K562 (cell line): ENCODE measurements around the gene SLC25A20. TPM values are rescaled to one million over a fixed set of nuclear protein-coding genes. Genes with fewer than 3 reads are reported as not detected.
A peak's percentile ranks its signal among the peaks of the same experiment; 100 is the strongest.

Experiments
- ATAC-seq: fragments of 200-7000 bp; cut with Tn5 transposase; 3 replicates; pipeline ENCODE4 v1.9.1; 2020; ENCODE audit warnings: moderate library complexity
- BruUV-seq: library from RNA; stranded (reverse); fragments of 400-500 nt; replicated peaks from 2 replicates; lab custom pipeline; 2021; lab: Mats Ljungman, UMichigan
- CTCF ChIA-PET: fragments of 300-600 bp; formaldehyde crosslinking; extraction: SDS; loops from one replicate; lab custom pipeline; 2021; ENCODE audit warnings: low intra/inter-chr PET ratio; lab: Yijun Ruan, JAX
- POLR2A ChIA-PET: fragments of 300-600, 350-650 bp; sonication (Branson Sonifier 250); formaldehyde crosslinking; extraction: SDS; loops from one replicate; lab custom pipeline; 2021; ENCODE audit warnings: antibody characterized with exemption, inconsistent platforms; lab: Yijun Ruan, JAX
- DNase-seq, 4 experiments: peaks; one replicate each; pipeline versions ENCODE4 v3.0.0 to v3.0.0-alpha.2; 2011 to 2018; ENCODE audit warnings: low spot score in 3 of 4, mixed read lengths in 3 of 4; ENCODE audit errors: extremely low read depth in 1 of 4
- FAIRE-seq: peaks from 2 replicates; lab custom pipeline; 2011; peaks lifted over from hg19 to GRCh38; lab: Jason Lieb, UNC
- H2AFZ ChIP-seq: 2 replicates; pipeline ENCODE4 v1.6.0; 2011; ENCODE audit warnings: low read depth, low read length, control low read depth, inconsistent platforms
- H3K27ac ChIP-seq: fragments of 200-600 bp; 3 replicates; pipeline ENCODE4 v1.8.0; 2011; ENCODE audit warnings: low read depth, mild to moderate bottlenecking, control low read depth, inconsistent platforms, low read length, moderate library complexity, mixed read lengths; ENCODE audit errors: extremely low read depth
- H3K27me3 ChIP-seq, 2 experiments: fragments of 300-600 bp in 1 of 2; 2 replicates in 1 of 2; 3 replicates in 1 of 2; pipeline versions ENCODE4 v1.6.0 to v1.8.0; 2011; ENCODE audit warnings: inconsistent platforms in 2 of 2, low read length in 2 of 2, mild to moderate bottlenecking in 1 of 2, mixed read lengths in 1 of 2, moderate library complexity in 1 of 2; ENCODE audit not compliant: control insufficient read depth in 2 of 2, insufficient read depth in 2 of 2
- H3K36me3 ChIP-seq: fragments of 300-600 bp; 3 replicates; pipeline ENCODE4 v1.8.0; 2011; ENCODE audit warnings: mild to moderate bottlenecking, low read length, inconsistent platforms; ENCODE audit not compliant: control insufficient read depth, insufficient read depth
- H3K4me1 ChIP-seq, 2 experiments: fragments of 200-600 bp in 1 of 2; replicated peaks in 1 of 2; 2 replicates in 1 of 2; 3 replicates in 1 of 2; pipeline versions ENCODE4 v1.5.1 to v1.8.0; 2011; ENCODE audit warnings: inconsistent platforms in 2 of 2, low read length in 2 of 2, mild to moderate bottlenecking in 1 of 2, mixed read lengths in 1 of 2, moderate library complexity in 1 of 2; ENCODE audit not compliant: control insufficient read depth in 2 of 2, insufficient read depth in 2 of 2
- H3K4me2 ChIP-seq: 2 replicates; pipeline ENCODE4 v1.6.1; 2011; ENCODE audit warnings: low read length, control low read depth, inconsistent platforms, mixed read lengths; ENCODE audit not compliant: insufficient read depth
- H3K4me3 ChIP-seq: fragments of 200-600 bp; sonication (generic), shearing (Covaris generic); 2 replicates; pipeline ENCODE4 v1.5.1; 2016; ENCODE audit warnings: control low read depth, inconsistent platforms
- H3K79me2 ChIP-seq: fragments of 200-600 bp; 3 replicates; pipeline ENCODE4 v1.8.0; 2011; ENCODE audit warnings: low read length, inconsistent platforms; ENCODE audit not compliant: control insufficient read depth, insufficient read depth
- H3K9ac ChIP-seq, 2 experiments: 2 replicates each; pipeline versions ENCODE4 v1.6.0 to v1.6.1; 2011; ENCODE audit warnings: low read depth in 2 of 2, low read length in 2 of 2, control low read depth in 1 of 2, inconsistent platforms in 1 of 2, mild to moderate bottlenecking in 1 of 2, mixed read lengths in 1 of 2; ENCODE audit not compliant: insufficient read depth in 1 of 2
- H3K9me1 ChIP-seq: one replicate; pipeline ENCODE4 v1.6.0; 2011; ENCODE audit warnings: inconsistent platforms, mild to moderate bottlenecking, low read length, moderate library complexity; ENCODE audit not compliant: control insufficient read depth, insufficient read depth
- H3K9me3 ChIP-seq: replicated peaks from 2 replicates; pipeline ENCODE4 v1.5.1; 2011; ENCODE audit warnings: low read depth, low read length, inconsistent platforms; ENCODE audit not compliant: control insufficient read depth, insufficient read depth
- H4K20me1 ChIP-seq: replicated peaks from 2 replicates; pipeline ENCODE4 v1.6.1; 2011; ENCODE audit warnings: low read length, inconsistent platforms, mixed read lengths; ENCODE audit not compliant: control insufficient read depth, insufficient read depth
- ATF7 ChIP-seq: fragments of 450-650 bp; IDR thresholded peaks from 2 replicates; pipeline ENCODE4 v1.7.1; 2014; ENCODE audit warnings: mild to moderate bottlenecking, moderate library complexity
- CC2D1A ChIP-seq: fragments of 450-650 bp; IDR thresholded peaks from 2 replicates; pipeline ENCODE4 v1.6.1; 2017; ENCODE audit warnings: mild to moderate bottlenecking
- CEBPB ChIP-seq: fragments of 450-650 bp; IDR thresholded peaks from 2 replicates; pipeline ENCODE4 v1.6.1; 2016; ENCODE audit warnings: missing genetic modification characterization, missing compliant biosample characterization
- CEBPG ChIP-seq, 3 experiments: fragments of 200-800 bp in 1 of 3; sonication (Bioruptor generic) in 1 of 3; sonication (generic) in 1 of 3; formaldehyde crosslinking in 1 of 3; IDR thresholded peaks in 2 of 3; conservative IDR thresholded peaks in 1 of 3; 2 replicates each; pipeline versions ENCODE4 v1.6.1 to v1.8.0; 2016 to 2022; ENCODE audit warnings: missing compliant biosample characterization in 2 of 3, missing genetic modification characterization in 2 of 3, mild to moderate bottlenecking in 1 of 3, missing genetic modification reagents in 1 of 3
- EP400 ChIP-seq: fragments of 450-650 bp; IDR thresholded peaks from 2 replicates; pipeline ENCODE4 v1.6.1; 2017; ENCODE audit warnings: antibody characterized with exemption, mild to moderate bottlenecking, moderate library complexity
- HDAC2 ChIP-seq: fragments of 450-650 bp; IDR thresholded peaks from 2 replicates; pipeline ENCODE4 v1.6.1; 2016; ENCODE audit warnings: mild to moderate bottlenecking
- KDM1A ChIP-seq, 2 experiments: fragments of 450-650 bp; IDR thresholded peaks; 2 replicates each; pipeline ENCODE4 v1.6.1; 2016; ENCODE audit warnings: mild to moderate bottlenecking in 2 of 2
- NCOA4 ChIP-seq: fragments of 450-650 bp; IDR thresholded peaks from 2 replicates; pipeline ENCODE4 v1.6.1; 2018; ENCODE audit warnings: mild to moderate bottlenecking; ENCODE audit not compliant: partially characterized antibody
- POLR2H ChIP-seq: IDR thresholded peaks from 2 replicates; pipeline ENCODE4 v1.6.1; 2016; ENCODE audit warnings: missing genetic modification characterization, low read depth, mild to moderate bottlenecking, control low read depth, missing compliant biosample characterization, moderate library complexity
- POU5F1 ChIP-seq: fragments of 150-350 bp; IDR thresholded peaks from 2 replicates; pipeline ENCODE4 v1.6.1; 2014; ENCODE audit warnings: borderline replicate concordance, low read length, low read depth, mild to moderate bottlenecking; ENCODE audit not compliant: partially characterized antibody
- SP2 ChIP-seq: IDR thresholded peaks from 2 replicates; pipeline ENCODE4 v1.6.1; 2011; ENCODE audit warnings: mild to moderate bottlenecking, low read depth, low read length, moderate library complexity; ENCODE audit not compliant: poor library complexity, severe bottlenecking; ENCODE audit errors: extremely low read depth
- TAF9B ChIP-seq: fragments of 450-650 bp; IDR thresholded peaks from 2 replicates; pipeline ENCODE4 v1.6.1; 2018; ENCODE audit warnings: mild to moderate bottlenecking; ENCODE audit not compliant: partially characterized antibody
- ZNF143 ChIP-seq: sonication (generic); formaldehyde crosslinking; IDR thresholded peaks from 2 replicates; pipeline ENCODE4 v1.9.0; 2022; ENCODE audit warnings: mild to moderate bottlenecking, missing genetic modification reagents
- ZNF197 ChIP-seq: fragments of 200-800 bp; sonication (Bioruptor generic); IDR thresholded peaks from 2 replicates; pipeline ENCODE4 v1.6.1; 2016; ENCODE audit warnings: low read depth, missing genetic modification characterization, missing compliant biosample characterization
- WGBS: fragments of 100-300 bp; shearing (Covaris generic); methylation state at CpG from one replicate; pipeline ENCODE4 v1.1.6; 2016; ENCODE audit warnings: low coverage, mixed read lengths; ENCODE audit not compliant: insufficient coverage; ENCODE audit errors: missing lambda C conversion rate; 5-methylcytosine and 5-hydroxymethylcytosine counted together
- in situ Hi-C: fragments of 300-500 bp; cut with MboI; formaldehyde crosslinking; loops from 4 replicates; pipeline ENCODE4 v1.15.0; 2018; ENCODE audit warnings: inconsistent platforms, mixed read lengths
- intact Hi-C: fragments of 100-400 bp; cut with micrococcal nuclease; formaldehyde crosslinking; loops from 2 replicates; pipeline ENCODE4 v1.14.2; 2022
- polyA plus RNA-seq, 8 experiments: library from polyadenylated mRNA; depleted of rRNA in 4 of 8; stranded (reverse) in 5 of 8; unstranded in 3 of 8; fragments of >200 nt; fragmentation: Nextera tagmentation in 2 of 8; fragmentation: Illumina TruSeq in 1 of 8; extraction: Ambion mirVana in 2 of 8; extraction: Trizol in 1 of 8; gene quantifications; 2 replicates each; pipeline versions ENCODE4 v1.2.1 to v1.2.3, GENCODE V29; 2011 to 2014; ENCODE audit warnings: inconsistent platforms in 1 of 8, missing spikeins in 1 of 8
- total RNA-seq, 7 experiments: library from RNA; depleted of rRNA in 6 of 7; stranded (reverse); fragments of >200 nt in 6 of 7; fragmentation: Illumina TruSeq in 2 of 7; extraction: Trizol in 2 of 7; gene quantifications; 2 replicates each; pipeline versions ENCODE4 v1.2.1 to v1.2.3, GENCODE V29; 2011 to 2021; ENCODE audit warnings: low replicate concordance in 1 of 7
- TF ChIP-seq, protein P1 (sequence below): sonication (generic); formaldehyde crosslinking; IDR thresholded peaks from 2 replicates; pipeline ENCODE4 v1.9.0; 2022; ENCODE audit warnings: mild to moderate bottlenecking, missing genetic modification reagents

SLC25A20 gene
- total and polyA plus RNA-seq, 9 of the 15 experiments (the other 6 are each of a cell fraction or from before 2014, with no cell fraction given), result 14.3 to 48.1 (median 21.6) TPM

DNA sequence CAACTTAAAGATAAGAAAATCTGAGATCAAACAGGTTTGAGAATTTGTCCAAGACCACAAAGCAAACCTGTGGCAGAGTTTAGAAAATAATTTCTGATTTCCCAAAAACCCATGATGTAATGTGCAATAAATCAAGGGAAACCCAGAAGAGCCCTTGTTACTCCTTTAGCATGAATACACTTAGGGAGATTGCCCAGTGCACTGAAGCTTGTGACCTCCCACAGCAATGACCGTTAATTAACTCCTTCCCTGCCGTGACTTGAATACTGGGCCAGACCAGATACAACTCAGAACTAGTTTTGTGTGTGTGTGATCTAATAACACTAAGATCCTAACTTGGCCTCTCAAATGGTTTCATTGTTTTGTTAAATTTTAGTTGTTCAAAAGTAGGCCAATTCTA lies 53.5 kb downstream of the SLC25A20 start:
- DNase-seq (peak in 2 of 4 experiments; percentile 39 to 63), ATAC-seq (peak; percentile 58), FAIRE-seq (peak; percentile 23)
- BruUV-seq, result TSS peak; percentile 15
- H3K9me1 ChIP-seq, result no peaks in the 10 kb centered on the region
- H3K79me2 ChIP-seq, result peaks cover 38% of the 10 kb centered on the region
- H3K9me3 ChIP-seq, result no peaks in the 10 kb centered on the region
- peak overlapping the region; percentile 79 for H3K27ac ChIP-seq
- peaks cover 13% of the 10 kb centered on the region in 2 experiments; a peak in 4 of 5 replicates for H3K4me1 ChIP-seq
- in situ Hi-C loops, result no loop called here
- H4K20me1 ChIP-seq, result no peaks in the 10 kb centered on the region
- WGBS, result 5% methylated on average over 2 of the region's 2 CpGs
- H3K4me3 ChIP-seq, result peak overlapping the region; percentile 81; the same call in 1 of the 2 replicates
- H3K9ac ChIP-seq, result peak overlapping the region in 1 of 2 experiments; percentile 64; a peak in 2 of 4 replicates
- POLR2A ChIA-PET, result interaction anchor here (0.8 to 1.1 kb wide), 2 partner anchors 10 to 11 kb away, joined by 3 read pairs; no protein-coding TSS in a partner anchor
- H2AFZ ChIP-seq, result no peak overlapping the region
- CTCF ChIA-PET, result no interaction called here
- H3K4me2 ChIP-seq, result peak overlapping the region; percentile 74
- intact Hi-C loops, result loop anchor here (5.0 kb wide), 3 partner anchors 52 to 103 kb away; partner anchors contain the start of genes ARIH2 and SLC25A20
- H3K36me3 ChIP-seq, result no peaks in the 10 kb centered on the region
- no peaks in the 10 kb centered on the region for H3K27me3 ChIP-seq
- no peak for TF ChIP-seq ZNF143
- TF ChIP-seq SP2, result no peak
- peak; percentile 43 for TF ChIP-seq EP400
- 0 out of 2 replicates have a peak, but pooled peaks have one; percentile 56 for TF ChIP-seq ZNF197 (CRISPR knock-in tag)
- TF ChIP-seq TAF9B, result peak; percentile 18
- no peak for TF ChIP-seq CEBPG (CRISPR knock-in tag; IDR thresholded peaks at IDR 0.05)
- peak in 1 of 2 experiments; percentile 59; a peak in 1 of 4 replicates for TF ChIP-seq CEBPG (tag; conservative IDR thresholded peaks at IDR 0.05 in 1 of 2, IDR thresholded peaks at IDR 0.05 in 1 of 2)
- TF ChIP-seq HDAC2, result no peak
- 0 out of 2 replicates have a peak, but pooled peaks have one; percentile 21 for TF ChIP-seq CC2D1A
- TF ChIP-seq NCOA4, result no peak
- TF ChIP-seq POU5F1, result no peak
- TF ChIP-seq, protein P1, sequence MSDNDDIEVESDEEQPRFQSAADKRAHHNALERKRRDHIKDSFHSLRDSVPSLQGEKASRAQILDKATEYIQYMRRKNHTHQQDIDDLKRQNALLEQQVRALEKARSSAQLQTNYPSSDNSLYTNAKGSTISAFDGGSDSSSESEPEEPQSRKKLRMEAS (CRISPR knock-in tag), result no peak
- TF ChIP-seq POLR2H, result peak; percentile 22; the same call in 1 of the 2 replicates
- peak; percentile 30 to 31; a peak in 2 of 4 replicates for TF ChIP-seq KDM1A (IDR thresholded peaks at IDR 0.05)
- peak; percentile 72 for TF ChIP-seq ATF7
- peak; percentile 14; the same call in 1 of the 2 replicates for TF ChIP-seq CEBPB (tag)
